Measurements from ENCODE around the gene HTRA1.
A peak's percentile ranks its signal among the peaks of the same experiment; 100 is the strongest.

HTRA1 gene

DNA sequence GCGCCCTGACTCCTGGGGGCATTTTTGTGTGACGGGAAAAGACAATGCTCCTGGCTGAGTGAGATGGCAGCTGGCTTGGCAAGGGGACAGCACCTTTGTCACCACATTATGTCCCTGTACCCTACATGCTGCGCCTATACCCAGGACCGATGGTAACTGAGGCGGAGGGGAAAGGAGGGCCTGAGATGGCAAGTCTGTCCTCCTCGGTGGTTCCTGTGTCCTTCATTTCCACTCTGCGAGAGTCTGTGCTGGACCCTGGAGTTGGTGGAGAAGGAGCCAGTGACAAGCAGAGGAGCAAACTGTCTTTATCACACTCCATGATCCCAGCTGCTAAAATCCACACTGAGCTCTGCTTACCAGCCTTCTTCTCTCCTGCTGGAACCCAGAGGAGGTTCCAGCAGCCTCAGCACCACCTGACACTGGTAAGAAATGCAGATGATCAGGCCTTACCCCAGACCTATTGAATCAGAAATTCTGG is 6.7 kb upstream of the HTRA1 start, which contains the start of gene ARMS2:
Gene ARMS2, plus strand, starts transcription at position 51 of the 478 bp plus-strand sequence. Its CDS starts 75 bp downstream, at position 126.
- DNase-seq (ENCODE audit: low read depth in 2 of 2), result no peak

DNA sequence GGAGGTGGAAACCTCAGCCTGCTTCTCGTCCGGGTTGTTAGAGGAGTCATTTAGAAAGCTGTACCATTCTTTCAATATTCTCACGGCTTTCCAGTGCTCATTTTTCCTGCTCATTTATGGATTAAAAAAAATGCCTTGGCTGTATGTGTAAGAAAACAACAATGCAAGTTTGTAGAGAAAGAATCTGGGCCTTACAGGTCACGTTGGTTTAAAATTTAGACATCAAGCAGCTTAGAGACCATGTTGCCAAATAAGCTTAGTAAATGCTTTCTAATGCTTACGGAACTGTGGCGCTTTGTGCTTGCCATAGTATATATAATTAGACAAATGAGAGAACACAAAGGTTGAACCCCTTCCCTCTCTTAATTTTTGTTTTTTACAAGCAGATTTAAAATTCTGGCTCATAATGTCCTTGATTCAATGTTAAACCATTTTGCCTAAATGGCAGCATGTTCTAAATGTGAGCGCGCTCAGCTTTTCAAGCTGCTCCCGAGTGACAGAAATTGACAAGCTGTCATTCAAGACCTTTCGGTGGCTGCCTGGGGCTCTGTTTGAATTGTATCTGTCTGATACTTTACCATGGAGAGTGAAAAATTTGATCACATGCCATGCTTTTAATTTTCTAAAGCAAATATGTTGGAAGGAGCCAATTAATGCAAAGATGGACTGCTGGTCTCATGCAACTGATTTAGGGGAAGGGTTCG is 5.8 kb upstream of the HTRA1 start:
- no peak for DNase-seq (ENCODE audit: low read depth in 2 of 2)

DNA sequence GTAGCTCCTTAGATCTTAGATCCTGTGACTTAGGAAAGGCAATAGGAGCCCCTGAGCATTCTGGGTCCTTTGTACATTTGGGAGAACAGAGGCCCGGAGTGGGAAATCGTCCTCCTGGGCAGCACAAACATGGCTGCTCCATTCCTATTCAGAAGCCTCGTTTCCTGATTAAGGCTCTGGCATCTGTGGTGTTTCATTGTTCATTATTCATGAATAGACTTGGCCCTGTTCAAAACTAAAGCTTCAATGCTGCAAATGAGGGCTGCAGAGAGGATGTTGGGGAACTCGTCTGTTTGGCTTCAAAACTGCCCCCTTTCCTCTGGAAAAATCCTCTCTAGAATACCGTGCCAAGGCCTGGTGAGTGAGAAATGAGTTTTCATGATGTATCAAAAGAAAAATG is 3.4 kb upstream of the HTRA1 start:
- DNase-seq (ENCODE audit: low read depth in 2 of 2), result no peak

GRCh38 chr10:122458693-122459092 is 2.7 kb upstream of the HTRA1 start:
- no peak for DNase-seq (ENCODE audit: low read depth in 2 of 2)

DNA sequence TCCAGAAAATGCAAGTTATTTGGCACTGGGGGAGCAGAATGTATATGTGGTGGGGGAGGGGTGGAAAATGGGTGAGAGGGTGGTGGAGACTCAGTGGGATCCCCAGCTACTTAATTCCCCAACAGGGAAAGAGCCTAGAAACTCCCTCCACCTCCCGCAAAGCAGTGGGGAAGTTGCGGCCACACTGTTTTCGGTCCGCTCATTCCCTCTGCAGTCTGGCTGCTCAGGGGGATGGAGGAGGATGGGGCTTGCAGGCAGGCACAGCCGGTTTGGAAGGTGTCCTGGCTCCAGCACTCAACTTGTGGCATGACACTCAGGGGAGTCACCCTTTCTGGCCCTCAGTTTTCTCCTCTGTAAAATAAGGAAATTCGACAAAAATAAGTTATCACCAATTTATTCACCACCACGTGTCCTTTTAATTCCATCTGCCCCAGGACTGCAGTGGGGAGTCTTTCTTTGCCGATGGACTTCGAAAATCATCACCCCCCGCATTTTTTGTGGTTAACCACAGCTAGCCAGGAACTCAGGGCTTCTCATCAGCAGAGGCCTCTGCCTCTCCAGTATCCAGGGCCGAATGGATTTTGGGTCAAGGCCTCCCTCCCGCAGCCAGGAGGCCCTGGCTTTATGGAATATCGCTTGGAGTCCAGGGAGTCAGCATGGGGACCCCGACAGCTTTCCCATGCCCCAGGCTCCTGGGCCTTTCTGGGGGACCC is 1.6 kb upstream of the HTRA1 start:
- DNase-seq (ENCODE audit: low read depth in 2 of 2), result no peak

DNA sequence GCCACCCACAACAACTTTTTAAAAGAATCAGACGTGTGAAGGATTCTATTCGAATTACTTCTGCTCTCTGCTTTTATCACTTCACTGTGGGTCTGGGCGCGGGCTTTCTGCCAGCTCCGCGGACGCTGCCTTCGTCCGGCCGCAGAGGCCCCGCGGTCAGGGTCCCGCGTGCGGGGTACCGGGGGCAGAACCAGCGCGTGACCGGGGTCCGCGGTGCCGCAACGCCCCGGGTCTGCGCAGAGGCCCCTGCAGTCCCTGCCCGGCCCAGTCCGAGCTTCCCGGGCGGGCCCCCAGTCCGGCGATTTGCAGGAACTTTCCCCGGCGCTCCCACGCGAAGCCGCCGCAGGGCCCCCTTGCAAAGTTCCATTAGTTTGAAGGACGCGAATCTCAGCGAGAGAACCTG is 461 bp upstream of the HTRA1 start:
- DNase-seq (ENCODE audit: low read depth in 2 of 2), result no peak

GRCh38 chr10:122461729-122462532 is 578 bp downstream of the HTRA1 start:
- DNase-seq (ENCODE audit: low read depth in 2 of 2), result no peak

DNA sequence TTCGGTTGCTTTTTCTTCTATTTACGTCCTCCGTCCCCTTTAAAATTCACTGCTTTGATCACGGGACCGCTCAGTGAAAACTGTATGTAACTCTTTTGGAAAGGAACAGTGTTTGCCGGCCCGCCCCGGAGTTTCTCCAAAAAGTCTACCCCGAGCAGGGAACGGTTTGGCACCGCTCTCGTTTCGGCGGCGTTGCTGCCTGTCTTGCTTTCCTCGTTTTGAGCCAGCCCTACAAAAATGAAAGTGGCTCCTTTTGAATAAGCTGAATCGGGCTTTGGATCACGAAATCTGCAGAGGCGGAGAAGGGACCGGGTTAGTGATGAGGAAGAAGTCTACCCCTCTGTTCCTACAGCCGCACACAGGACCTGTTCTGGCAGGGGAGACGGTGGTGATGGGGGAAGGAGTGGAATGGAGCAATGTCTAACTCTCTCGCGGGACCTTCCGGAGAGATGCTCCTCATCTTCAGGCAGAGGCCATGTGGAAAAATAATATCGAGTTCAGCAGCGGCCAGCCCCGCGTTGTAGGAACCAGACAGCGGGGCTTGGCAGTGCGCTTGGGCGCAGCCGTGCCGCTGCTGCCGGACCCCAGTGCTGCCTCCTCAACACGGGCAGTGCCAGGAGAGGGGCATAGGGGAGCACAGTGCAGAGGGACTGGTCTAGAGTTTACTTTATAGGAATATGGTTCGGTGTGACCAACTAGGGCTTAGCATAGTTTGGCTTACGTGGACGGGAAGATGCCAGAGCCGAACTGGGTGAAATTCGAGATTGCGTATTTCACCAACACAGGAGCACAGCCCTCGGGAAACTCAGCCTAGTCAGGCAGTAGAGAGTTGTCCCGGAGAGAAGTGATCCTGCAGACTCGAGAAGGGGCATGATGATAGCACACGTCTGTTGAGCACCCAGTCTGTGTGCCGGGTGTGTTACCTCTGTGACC is 1.4 kb downstream of the HTRA1 start:
- DNase-seq (ENCODE audit: low read depth in 2 of 2), result no peak

- DNase-seq (ENCODE audit: low read depth in 2 of 2), result no peak
Observed at GRCh38 chr10:122463466-122464249, 2.3 kb downstream of the HTRA1 start.

DNA sequence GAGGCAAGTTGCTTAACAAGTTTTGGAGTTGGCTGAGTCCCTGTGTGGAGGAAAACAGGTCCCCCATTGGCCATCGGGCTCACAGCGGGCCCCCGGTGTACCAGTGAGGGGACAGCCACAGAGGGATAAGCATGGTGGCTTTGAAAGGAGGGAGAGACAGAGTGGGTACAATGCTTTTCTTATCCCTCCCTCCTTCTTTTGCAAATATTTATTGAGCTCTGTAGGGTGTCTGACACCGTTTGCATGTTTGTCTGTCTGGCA is 2.8 kb downstream of the HTRA1 start:
- DNase-seq (ENCODE audit: low read depth in 2 of 2), result no peak

DNA sequence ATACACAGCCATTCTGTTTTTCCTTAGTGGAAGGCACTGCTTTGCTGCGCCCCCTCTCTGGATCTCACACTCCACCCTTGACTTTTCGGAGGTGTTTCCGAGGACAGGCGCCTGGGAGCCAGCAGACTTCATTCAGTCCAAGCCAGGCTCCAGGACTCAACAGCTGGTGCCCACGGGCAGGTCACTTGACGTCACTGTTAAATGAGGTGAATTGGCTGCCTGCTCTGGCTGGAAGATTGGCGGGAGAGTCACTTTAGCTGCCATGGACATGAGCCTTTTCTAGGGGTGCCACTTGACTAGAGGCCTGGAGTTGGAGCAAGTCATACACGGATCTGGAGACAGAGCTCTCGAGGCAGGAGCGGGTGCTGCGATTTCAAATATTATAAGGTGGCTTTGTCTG is 3.2 kb downstream of the HTRA1 start:
- no peak for DNase-seq (ENCODE audit: low read depth in 2 of 2)

- DNase-seq (ENCODE audit: low read depth in 2 of 2), result no peak
Observed at GRCh38 chr10:122465401-122466040, 4.2 kb downstream of the HTRA1 start.

DNA sequence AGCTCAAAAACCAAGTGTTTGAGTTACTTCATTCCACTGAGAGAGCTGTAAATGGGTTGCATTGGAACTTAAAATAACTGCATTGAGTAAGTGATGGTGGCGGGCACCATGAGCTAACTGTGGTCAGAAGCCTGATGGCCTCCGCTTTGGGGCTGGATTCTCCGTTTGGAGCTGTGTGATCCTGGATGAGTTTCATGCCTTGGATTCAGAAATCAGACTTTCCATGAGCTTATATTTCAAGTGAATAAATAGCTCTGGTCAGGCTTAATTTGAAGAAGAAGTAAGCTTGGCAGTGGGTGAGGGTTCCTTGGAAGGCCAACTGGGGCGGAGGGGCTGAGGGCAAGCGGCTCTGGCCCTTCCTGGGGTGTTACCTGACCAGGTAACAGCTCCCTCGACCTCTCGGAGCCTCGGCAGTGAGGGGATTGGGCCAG is 5.6 kb downstream of the HTRA1 start:
- DNase-seq (ENCODE audit: low read depth in 2 of 2), result no peak

DNA sequence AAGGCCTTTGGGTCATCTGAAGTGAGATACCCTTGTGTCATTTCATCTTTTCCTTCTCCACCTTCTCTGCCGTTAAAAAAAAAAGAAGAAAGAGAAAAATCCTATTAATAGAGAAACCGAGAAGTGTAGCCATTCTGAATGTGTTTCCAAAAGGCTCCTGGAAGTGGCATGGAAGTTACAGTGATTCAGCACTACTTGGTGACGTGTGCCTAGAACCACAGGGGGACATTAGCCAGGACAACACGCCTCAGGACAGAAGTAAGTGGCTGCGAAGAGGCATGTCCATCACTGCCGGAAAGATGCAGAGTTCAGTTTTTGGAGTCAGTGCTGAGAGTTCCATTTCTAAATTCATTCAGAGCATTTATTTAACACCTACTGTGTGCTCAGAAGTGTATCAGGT is 6.3 kb downstream of the HTRA1 start:
- DNase-seq (ENCODE audit: low read depth in 2 of 2), result no peak

DNA sequence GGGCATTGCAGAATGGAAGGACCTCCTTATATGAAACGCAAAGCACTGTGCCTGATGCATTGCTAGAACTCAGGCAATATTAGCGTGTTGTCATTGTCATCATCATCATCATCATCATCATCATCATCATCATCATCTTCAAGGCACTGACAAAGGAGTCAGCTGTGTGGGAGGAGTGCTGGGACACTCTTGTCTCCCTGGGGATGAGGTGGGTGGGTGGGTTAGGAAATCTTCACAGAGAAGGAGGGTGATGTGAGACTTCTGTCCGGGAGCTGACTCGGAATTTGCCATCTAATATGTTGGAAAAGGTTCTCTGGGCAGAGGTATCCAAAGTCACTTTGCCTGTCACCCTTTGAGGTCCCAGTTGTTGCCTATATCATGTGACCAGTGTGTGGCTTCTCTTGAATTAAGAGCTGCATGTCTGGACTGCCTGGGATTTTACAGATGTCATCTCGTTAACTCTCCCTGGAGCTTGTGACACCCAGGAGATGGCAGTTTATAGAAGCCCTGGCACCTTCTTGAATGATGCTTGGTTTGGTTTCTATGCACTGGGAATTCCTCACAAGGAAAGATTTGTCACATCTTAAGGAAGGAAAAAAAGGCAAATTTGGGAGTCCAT is 7.1 kb downstream of the HTRA1 start:
- DNase-seq (ENCODE audit: low read depth in 2 of 2), result no peak

- peak; percentile 95 to 96 for DNase-seq (ENCODE audit: low read depth in 2 of 2)
Observed at GRCh38 chr10:122468926-122469781, 7.8 kb downstream of the HTRA1 start.

DNA sequence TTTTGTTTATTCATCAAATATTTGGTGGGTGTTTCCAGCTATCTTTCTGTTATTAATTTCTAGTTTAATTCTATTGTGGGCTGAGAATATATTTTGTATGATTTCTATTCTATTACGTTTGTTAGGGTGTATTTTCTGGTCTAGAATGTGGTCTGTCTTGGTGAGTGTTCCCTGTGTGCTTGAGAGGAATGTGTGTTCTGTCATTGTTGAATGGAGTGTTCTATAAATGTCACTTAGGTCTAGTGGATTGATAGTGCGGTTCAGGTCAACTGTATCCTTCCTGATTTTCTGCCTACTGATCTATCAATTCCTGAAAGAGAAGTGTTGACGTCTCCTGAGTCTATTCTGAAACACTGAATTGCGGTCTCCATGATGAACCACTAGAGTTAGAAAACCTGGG is 8.5 kb downstream of the HTRA1 start:
- DNase-seq (ENCODE audit: low read depth in 2 of 2), result no peak

DNA sequence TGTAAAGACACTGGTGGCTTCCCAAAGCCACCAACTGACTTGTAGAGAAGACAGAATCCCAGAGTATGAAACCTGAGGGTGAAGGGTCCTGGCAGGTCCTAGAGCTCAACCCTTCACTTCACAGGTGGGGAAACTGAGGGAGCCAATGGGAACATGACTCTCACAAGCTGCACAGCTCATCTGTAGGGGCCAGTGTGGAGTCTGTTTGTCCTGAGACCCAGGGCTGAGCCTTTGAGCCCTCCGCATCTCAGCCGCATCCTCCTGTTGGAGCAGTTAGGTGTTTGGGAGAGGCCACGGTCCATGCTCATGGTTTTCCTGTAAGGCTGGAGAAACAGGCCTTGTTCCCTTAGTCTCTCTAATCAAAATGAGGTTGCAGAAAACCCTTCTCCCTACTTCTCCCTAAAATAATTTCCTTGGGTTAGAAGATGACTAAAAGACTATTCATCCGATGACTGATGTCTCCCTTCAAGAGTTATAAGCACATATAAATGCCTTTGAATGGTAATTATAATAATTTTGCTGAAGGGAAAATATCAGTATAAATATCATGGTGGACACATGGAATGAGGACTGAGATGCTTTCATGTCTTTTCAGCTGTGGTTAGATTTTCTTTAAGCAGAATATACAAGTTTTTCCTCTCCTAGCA is 10.3 kb downstream of the HTRA1 start:
- no peak for DNase-seq (ENCODE audit: low read depth in 2 of 2)

Data from fibroblast of skin of left biceps (primary cell).